Stimulated activated CD8-positive, alpha-beta memory T cell treated with anti-CD3 and anti-CD28 coated beads, Interleukin-12 subunit alpha, Interleukin-12 subunit beta, amount 100 ng/mL, for 24 hours (primary cell): ENCODE measurements around the gene GRM7.
"Not testable (repeated sequence)": the region's sequence is repeated elsewhere in the genome, so short reads cannot be mapped to it uniquely, and the experiment has no call there.

ENCODE experiments used
- DNase-seq: peaks from one replicate; pipeline ENCODE4 v3.0.0-alpha.2; 2020; ENCODE audit errors: extremely low read depth

GRM7 gene

GRCh38 chr3:6860954-6861624 lies at the start of gene GRM7:
TSS of gene GRM7 (plus strand) at chr3:6861115.
- no peak for DNase-seq

GRCh38 chr3:6821411-6821810 lies 39.5 kb upstream of the GRM7 start:
- no peak for DNase-seq

- DNase-seq, result no peak
Observed at GRCh38 chr3:6825524-6825923, 35.4 kb upstream of the GRM7 start.

GRCh38 chr3:6827453-6827852 lies 33.5 kb upstream of the GRM7 start:
- no peak for DNase-seq

- no peak for DNase-seq
Observed at GRCh38 chr3:6844723-6845122, 16.2 kb upstream of the GRM7 start.

- DNase-seq, result no peak
Observed at GRCh38 chr3:6854184-6854583, 6.7 kb upstream of the GRM7 start.

- DNase-seq, result no peak
Observed at GRCh38 chr3:6857510-6857909, 3.4 kb upstream of the GRM7 start.

- no peak for DNase-seq
Observed at GRCh38 chr3:6860149-6860953, 564 bp upstream of the GRM7 start.

GRCh38 chr3:6861625-6862000 lies 698 bp downstream of the GRM7 start:
- DNase-seq, result no peak

- no peak for DNase-seq
Observed at GRCh38 chr3:6862041-6862879, 1.3 kb downstream of the GRM7 start.

- DNase-seq, result no peak
Observed at GRCh38 chr3:6862880-6863195, 1.9 kb downstream of the GRM7 start.

GRCh38 chr3:6867269-6867668 lies 6.4 kb downstream of the GRM7 start:
- DNase-seq, result no peak

- no peak for DNase-seq
Observed at GRCh38 chr3:6878731-6879130, 17.8 kb downstream of the GRM7 start.

- no peak for DNase-seq
Observed at GRCh38 chr3:6912240-6912639, 51.3 kb downstream of the GRM7 start.

- no peak for DNase-seq
Observed at GRCh38 chr3:6915898-6916297, 55.0 kb downstream of the GRM7 start.

- no peak for DNase-seq
Observed at GRCh38 chr3:6921066-6921465, 60.2 kb downstream of the GRM7 start.

- DNase-seq, result no peak
Observed at GRCh38 chr3:6921876-6922275, 61.0 kb downstream of the GRM7 start.

- no peak for DNase-seq
Observed at GRCh38 chr3:6928064-6928463, 67.1 kb downstream of the GRM7 start.

GRCh38 chr3:6929918-6930317 lies 69.0 kb downstream of the GRM7 start:
- DNase-seq, result no peak

GRCh38 chr3:6935418-6935817 lies 74.5 kb downstream of the GRM7 start:
- not testable (repeated sequence) for DNase-seq

GRCh38 chr3:6935970-6936369 lies 75.1 kb downstream of the GRM7 start:
- no peak for DNase-seq

GRCh38 chr3:6962801-6963200 lies 101.9 kb downstream of the GRM7 start:
- DNase-seq, result no peak

- DNase-seq, result no peak
Observed at GRCh38 chr3:6965881-6966280, 105.0 kb downstream of the GRM7 start.
